K562 (cell line): ENCODE results near the gene SLC12A3.

Source experiments
- CBFB ChIP-seq: sonication (generic); formaldehyde crosslinking; IDR thresholded peaks from 2 replicates; pipeline ENCODE4 v1.4.0; 2020; ENCODE audit warnings: mild to moderate bottlenecking, missing genetic modification reagents
- EP300 ChIP-seq: IDR thresholded peaks from 2 replicates; pipeline ENCODE4 v1.6.1; 2012; ENCODE audit warnings: low read length, improper control_type of control experiment
- MED1 ChIP-seq: sonication (generic); formaldehyde crosslinking; IDR thresholded peaks from 2 replicates; pipeline ENCODE4 v1.8.1; 2023; ENCODE audit warnings: missing genetic modification reagents, borderline replicate concordance
- MTA2 ChIP-seq: fragments of 450-650 bp; IDR thresholded peaks from 2 replicates; pipeline ENCODE4 v1.6.1; 2016; ENCODE audit warnings: low read depth
- MTA3 ChIP-seq: fragments of 450-650 bp; formaldehyde crosslinking; IDR thresholded peaks from 2 replicates; pipeline ENCODE4 v1.6.1; 2017; ENCODE audit warnings: mild to moderate bottlenecking, borderline replicate concordance
- MYNN ChIP-seq, 2 experiments: sonication (generic); formaldehyde crosslinking in 1 of 2; IDR thresholded peaks; 2 replicates each; pipeline versions ENCODE4 v1.5.0 to v1.6.1; 2016 to 2020; ENCODE audit warnings: antibody characterized with exemption in 1 of 2, missing genetic modification reagents in 1 of 2
- NKRF ChIP-seq: fragments of 450-650 bp; IDR thresholded peaks from 2 replicates; pipeline ENCODE4 v1.6.1; 2016; ENCODE audit warnings: borderline replicate concordance
- POLR2A ChIP-seq: fragments of 450-650 bp; conservative IDR thresholded peaks from 2 replicates; pipeline ENCODE4 v1.6.1; 2016
- PRPF4 ChIP-seq: fragments of 200-400 bp; formaldehyde crosslinking; IDR thresholded peaks from one replicate; pipeline ENCODE4 v1.6.1; 2017; ENCODE audit warnings: low read length, low read depth, mild to moderate bottlenecking; ENCODE audit not compliant: insufficient read depth, poor library complexity, severe bottlenecking
- SIN3A ChIP-seq, 2 experiments: fragments of 150-350 bp in 1 of 2; IDR thresholded peaks; 2 replicates each; pipeline ENCODE4 v1.6.1; 2011 to 2016; ENCODE audit warnings: borderline replicate concordance in 2 of 2, low read depth in 2 of 2, low read length in 2 of 2, mild to moderate bottlenecking in 2 of 2, moderate library complexity in 2 of 2; ENCODE audit not compliant: control insufficient read depth in 1 of 2
- TCF15 ChIP-seq: fragments of 250-450 bp; sonication (Bioruptor Pico); IDR thresholded peaks from 2 replicates; pipeline ENCODE4 v1.8.0; 2022; ENCODE audit warnings: moderate library complexity, mild to moderate bottlenecking, inconsistent platforms
- ZBTB33 ChIP-seq: sonication (generic); formaldehyde crosslinking; IDR thresholded peaks from 2 replicates; pipeline ENCODE4 v1.8.1; 2023; ENCODE audit warnings: mild to moderate bottlenecking, missing genetic modification reagents
- ZFX ChIP-seq: sonication (generic); formaldehyde crosslinking; IDR thresholded peaks from 2 replicates; pipeline ENCODE4 v1.8.0; 2022; ENCODE audit warnings: mild to moderate bottlenecking, missing genetic modification reagents, moderate library complexity
- ZNF217 ChIP-seq: sonication (generic); formaldehyde crosslinking; IDR thresholded peaks from 2 replicates; pipeline ENCODE4 v1.8.0; 2022; ENCODE audit warnings: mild to moderate bottlenecking, missing genetic modification reagents

- no peak for TF ChIP-seq PRPF4
- TF ChIP-seq TCF15 (CRISPR knock-in tag): no peak
- no peak for TF ChIP-seq MYNN (IDR thresholded peaks at IDR 0.05)
- no peak for TF ChIP-seq MYNN (CRISPR knock-in tag; IDR thresholded peaks at IDR 0.05)
- no peak for TF ChIP-seq EP300
- no peak for TF ChIP-seq SIN3A (IDR thresholded peaks at IDR 0.05; ENCODE audit: borderline replicate concordance in 2 of 2, control insufficient read depth in 1 of 2, low read depth in 2 of 2, low read length in 2 of 2)
- TF ChIP-seq MTA2: no peak
- TF ChIP-seq ZBTB33 (CRISPR knock-in tag): no peak
- TF ChIP-seq ZFX: no peak
- TF ChIP-seq MED1 (CRISPR knock-in tag): no peak
- TF ChIP-seq MTA3: no peak
- TF ChIP-seq ZNF217 (CRISPR knock-in tag): no peak
- no peak for TF ChIP-seq CBFB (CRISPR knock-in tag)
- TF ChIP-seq POLR2A: no peak
- TF ChIP-seq NKRF: no peak
These were observed 26.7 kb downstream of the SLC12A3 start for GRCh38 chr16:56891685-56892084.
